ENCODE results near the gene RAPH1.

The RAPH1 gene

GRCh38 chr2:203347375-203347774 is 187.7 kb downstream of the RAPH1 start:
- DNase-seq = no peak

DNA sequence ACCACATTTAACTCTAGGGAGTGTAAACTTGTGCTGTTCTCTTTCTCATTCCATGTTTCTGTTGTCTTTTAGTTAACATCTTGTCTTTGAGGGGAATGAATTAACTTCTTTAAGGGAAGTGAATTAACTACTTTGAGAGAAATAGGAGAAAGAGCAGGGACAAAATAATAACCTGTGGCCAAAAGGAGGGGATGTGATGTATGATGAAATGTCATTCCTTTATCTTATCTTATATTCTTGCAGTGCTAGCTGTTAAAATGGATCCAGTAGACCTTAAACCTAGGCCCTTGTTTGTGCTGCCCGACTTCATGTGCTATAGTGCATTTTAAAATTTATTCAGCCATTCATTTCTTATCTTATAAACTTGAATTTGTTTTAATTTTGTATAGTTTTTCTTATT is 188.5 kb downstream of the RAPH1 start:
- DNase-seq = no peak

GRCh38 chr2:203344667-203345066 is 190.4 kb downstream of the RAPH1 start:
- no peak for DNase-seq
